GM21723 (cell line): ENCODE results near the gene STK32A.

Source experiments
- ATAC-seq: cut with Tn5 transposase; IDR thresholded peaks from one replicate; pipeline ENCODE4 v1.9.1; 2021; ENCODE audit warnings: mild to moderate bottlenecking, moderate library complexity; ENCODE audit not compliant: unreplicated experiment

STK32A gene

DNA sequence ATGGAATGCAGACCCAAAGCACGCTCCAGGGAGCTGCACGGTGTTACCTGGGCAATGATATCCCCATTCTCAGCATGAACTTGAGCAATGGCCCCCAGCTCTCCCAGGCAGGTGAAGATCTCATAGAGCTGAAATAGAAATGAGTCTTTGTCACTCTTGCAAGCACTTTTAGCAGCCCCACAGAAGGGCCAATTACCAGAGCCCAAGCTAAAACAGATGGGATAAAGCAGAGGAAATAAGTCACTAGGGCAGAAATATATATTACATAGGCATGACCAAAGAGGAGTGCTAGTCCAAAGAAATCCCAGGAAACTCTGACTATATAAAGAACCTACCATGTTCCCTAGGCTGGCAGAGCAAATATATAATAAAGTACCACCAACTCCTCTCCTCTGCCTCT is 177.7 kb downstream of the STK32A start:
- ATAC-seq = no peak

DNA sequence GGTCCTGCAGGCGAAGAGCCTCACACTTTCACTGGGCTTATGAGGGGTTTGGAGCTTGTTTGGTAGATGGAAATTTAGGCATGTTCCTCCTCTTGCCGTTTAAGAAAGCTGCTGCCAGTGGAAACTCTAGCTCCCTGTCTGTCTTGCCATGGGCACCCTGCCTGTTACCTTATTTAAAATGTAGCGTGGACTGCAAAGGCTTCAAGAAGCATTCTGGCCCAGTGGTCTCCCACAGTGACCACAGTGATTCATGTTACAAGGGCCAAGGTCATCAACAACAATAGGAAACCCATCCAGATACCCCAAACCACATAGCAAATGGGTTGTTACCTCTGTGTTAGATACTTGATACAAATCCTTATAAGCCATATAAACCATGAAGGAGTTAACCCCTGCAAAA is 178.4 kb downstream of the STK32A start:
- ATAC-seq = no peak

- ATAC-seq = no peak
Measured at GRCh38 chr5:147415651-147416050, 180.8 kb downstream of the STK32A start.

- ATAC-seq = no peak
Measured at GRCh38 chr5:147417135-147417813, 182.4 kb downstream of the STK32A start.

- no peak for ATAC-seq
Measured at GRCh38 chr5:147418613-147419012, 183.8 kb downstream of the STK32A start.

- no peak for ATAC-seq
Measured at GRCh38 chr5:147426640-147427327, 192.0 kb downstream of the STK32A start.

DNA sequence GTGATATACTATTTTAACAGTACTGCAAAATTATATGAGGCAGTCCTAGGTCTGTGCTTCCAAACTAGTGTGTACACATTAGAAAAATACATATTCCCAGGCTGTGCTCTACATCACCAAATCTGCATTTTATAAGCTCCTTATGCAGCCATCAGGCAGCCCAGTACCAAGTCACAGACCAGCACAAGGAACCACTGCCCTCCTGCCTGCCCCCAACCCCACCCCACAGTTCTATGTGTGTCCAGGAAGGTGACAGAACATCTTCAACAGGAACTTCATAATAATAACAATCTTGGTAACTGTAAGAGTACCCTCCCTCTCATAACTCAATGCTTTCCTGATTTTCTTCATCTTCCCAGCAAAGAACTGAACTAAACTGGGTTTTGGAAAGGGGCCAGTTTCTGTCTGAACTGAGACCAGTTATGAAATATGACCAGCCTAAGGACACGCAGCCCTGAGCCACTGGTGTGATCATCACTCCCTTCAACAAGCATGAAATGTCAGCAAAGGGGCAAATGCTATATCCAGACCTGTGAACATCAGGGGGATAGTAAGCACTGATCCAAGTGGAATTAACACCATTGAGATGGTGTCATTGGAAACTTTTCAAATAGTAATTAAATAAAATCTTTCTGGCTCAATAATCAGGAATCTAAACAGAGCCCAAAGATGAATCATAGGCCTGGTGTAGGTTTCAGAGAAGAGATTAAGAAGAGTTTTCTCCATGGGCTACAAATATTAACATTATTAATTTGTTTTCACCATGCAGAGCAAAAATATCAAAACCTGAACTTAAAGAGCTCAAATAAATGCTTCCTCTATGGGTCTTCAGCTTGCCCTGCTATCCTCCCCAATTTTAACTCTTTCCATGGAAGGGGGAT is 192.9 kb downstream of the STK32A start:
- ATAC-seq = no peak

DNA sequence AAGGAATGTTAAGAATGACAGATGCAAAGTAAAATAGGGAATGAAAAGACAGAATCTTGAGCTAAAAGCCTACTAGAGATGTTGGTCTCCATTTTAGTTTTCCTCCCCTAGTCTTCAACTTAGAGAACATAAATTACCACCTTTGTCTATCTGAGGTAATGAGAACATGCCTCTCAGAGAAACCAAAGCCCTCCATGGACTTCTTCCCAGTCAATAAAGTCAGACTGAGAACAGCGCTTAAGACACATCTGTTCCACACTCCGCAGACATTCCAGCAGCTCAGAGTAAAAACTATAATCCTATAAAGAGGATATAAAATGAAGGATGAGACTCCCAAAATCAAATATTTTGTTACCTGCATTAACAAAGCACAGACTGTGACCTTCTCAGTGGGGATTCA is 195.8 kb downstream of the STK32A start:
- ATAC-seq = no peak

DNA sequence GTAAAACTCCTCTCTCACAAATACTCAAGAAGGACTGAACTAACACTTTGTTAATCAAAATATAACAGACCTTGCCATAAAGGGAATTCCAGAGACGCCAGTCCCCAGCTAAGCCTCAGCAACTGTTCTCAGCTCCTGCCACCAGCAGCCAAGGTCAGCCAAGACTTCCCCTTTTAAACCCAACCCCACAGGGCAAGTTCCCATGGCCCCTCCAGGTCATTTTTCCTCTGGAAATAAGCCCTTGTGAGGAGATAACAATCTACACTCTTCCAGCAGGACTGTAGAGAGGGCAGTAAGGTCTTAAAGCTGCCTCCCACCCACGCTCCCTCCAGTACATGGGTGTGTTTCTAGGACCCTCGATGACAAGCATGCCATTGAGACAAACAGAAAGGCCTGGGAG is 196.8 kb downstream of the STK32A start:
- no peak for ATAC-seq

GRCh38 chr5:147432323-147432722 is 197.5 kb downstream of the STK32A start:
- no peak for ATAC-seq

- ATAC-seq = no peak
Measured at GRCh38 chr5:147434049-147434448, 199.2 kb downstream of the STK32A start.

- peak; percentile 85 for ATAC-seq
Measured at GRCh38 chr5:147436596-147436995, 201.8 kb downstream of the STK32A start.

- ATAC-seq = peak; percentile 45
Measured at GRCh38 chr5:147437161-147437596, 202.4 kb downstream of the STK32A start.
